GM18861 (cell line): ENCODE data around the gene GSTO2.

Experiments
- ATAC-seq: cut with Tn5 transposase; IDR thresholded peaks from one replicate; pipeline ENCODE4 v1.9.1; 2021; ENCODE audit not compliant: unreplicated experiment

Gene GSTO2

GRCh38 chr10:104253606-104254410 is 15.2 kb upstream of the GSTO2 start:
- no peak for ATAC-seq

GRCh38 chr10:104254493-104255310 is 14.3 kb upstream of the GSTO2 start, which contains the start of gene GSTO1:
Gene GSTO1 (plus strand): TSS chr10:104254892. CDS start chr10:104254929, 37 bp downstream.
- peak; percentile 63 for ATAC-seq

GRCh38 chr10:104255311-104255981 is 13.5 kb upstream of the GSTO2 start:
- no peak for ATAC-seq

- no peak for ATAC-seq
These were observed 12.5 kb upstream of the GSTO2 start for GRCh38 chr10:104256335-104256961.

GRCh38 chr10:104257235-104257634 is 11.7 kb upstream of the GSTO2 start:
- no peak for ATAC-seq

- ATAC-seq: no peak
These were observed 10.8 kb upstream of the GSTO2 start for GRCh38 chr10:104258209-104258608.

GRCh38 chr10:104259456-104259855 is 9.5 kb upstream of the GSTO2 start:
- no peak for ATAC-seq

GRCh38 chr10:104259999-104260774 is 8.8 kb upstream of the GSTO2 start:
- ATAC-seq: no peak

GRCh38 chr10:104260775-104261115 is 8.2 kb upstream of the GSTO2 start:
- ATAC-seq: no peak

- ATAC-seq: no peak
These were observed 6.9 kb upstream of the GSTO2 start for GRCh38 chr10:104262055-104262454.

- ATAC-seq: no peak
These were observed 4.2 kb upstream of the GSTO2 start for GRCh38 chr10:104264783-104265182.

- ATAC-seq: no peak
These were observed 1.1 kb upstream of the GSTO2 start for GRCh38 chr10:104267721-104268404.

- ATAC-seq: no peak
These were observed 625 bp upstream of the GSTO2 start for GRCh38 chr10:104268405-104268712.

GRCh38 chr10:104273286-104273685 is 4.3 kb downstream of the GSTO2 start:
- no peak for ATAC-seq

- no peak for ATAC-seq
These were observed 5.1 kb downstream of the GSTO2 start for GRCh38 chr10:104273899-104274575.

GRCh38 chr10:104274762-104275721 is 6.1 kb downstream of the GSTO2 start:
- no peak for ATAC-seq

GRCh38 chr10:104276192-104276591 is 7.2 kb downstream of the GSTO2 start:
- no peak for ATAC-seq

GRCh38 chr10:104277785-104278184 is 8.8 kb downstream of the GSTO2 start:
- no peak for ATAC-seq
